ENCODE measurements around the gene DESI2. TPM values are rescaled to one million over a fixed set of nuclear protein-coding genes. Genes with fewer than 3 reads are reported as not detected.

Gene DESI2
- total RNA-seq, 1 donor from 2014 or later, result 53.1 TPM

DNA sequence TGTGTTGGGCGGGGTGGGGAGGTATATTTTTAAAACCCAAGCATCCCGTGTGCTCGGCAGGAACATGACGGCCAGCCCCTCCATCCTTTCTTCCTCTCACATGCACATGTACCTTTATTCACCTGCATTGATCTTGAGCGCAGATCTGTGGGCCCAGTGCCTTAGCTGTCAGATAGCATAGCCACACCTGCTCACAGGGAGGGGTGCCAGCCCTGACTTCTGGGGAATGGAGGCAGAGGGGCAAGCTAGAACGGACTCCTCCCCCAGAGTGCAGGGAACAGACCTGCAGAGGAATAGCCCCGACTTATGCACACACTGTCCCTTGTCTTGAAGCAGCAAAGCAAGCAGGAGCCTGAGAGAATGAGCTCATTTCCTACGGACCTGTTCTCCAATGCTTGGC, 56.1 kb downstream of the DESI2 start:
- intact Hi-C loops (cut with DNase I), result no loop called here
- ATAC-seq (no peak), DNase-seq (no peak)
- Histone ChIP-seq H3K9me3 (no peaks in the 10 kb centered on the region), H3K27me3 (no peaks in the 10 kb centered on the region), H3K4me3 (no peak overlapping the region), H3K36me3 (peaks cover 21% of the 10 kb centered on the region), H3K4me1 (peaks cover 5% of the 10 kb centered on the region), H3K27ac (no peak overlapping the region)
- TF ChIP-seq, protein P1, sequence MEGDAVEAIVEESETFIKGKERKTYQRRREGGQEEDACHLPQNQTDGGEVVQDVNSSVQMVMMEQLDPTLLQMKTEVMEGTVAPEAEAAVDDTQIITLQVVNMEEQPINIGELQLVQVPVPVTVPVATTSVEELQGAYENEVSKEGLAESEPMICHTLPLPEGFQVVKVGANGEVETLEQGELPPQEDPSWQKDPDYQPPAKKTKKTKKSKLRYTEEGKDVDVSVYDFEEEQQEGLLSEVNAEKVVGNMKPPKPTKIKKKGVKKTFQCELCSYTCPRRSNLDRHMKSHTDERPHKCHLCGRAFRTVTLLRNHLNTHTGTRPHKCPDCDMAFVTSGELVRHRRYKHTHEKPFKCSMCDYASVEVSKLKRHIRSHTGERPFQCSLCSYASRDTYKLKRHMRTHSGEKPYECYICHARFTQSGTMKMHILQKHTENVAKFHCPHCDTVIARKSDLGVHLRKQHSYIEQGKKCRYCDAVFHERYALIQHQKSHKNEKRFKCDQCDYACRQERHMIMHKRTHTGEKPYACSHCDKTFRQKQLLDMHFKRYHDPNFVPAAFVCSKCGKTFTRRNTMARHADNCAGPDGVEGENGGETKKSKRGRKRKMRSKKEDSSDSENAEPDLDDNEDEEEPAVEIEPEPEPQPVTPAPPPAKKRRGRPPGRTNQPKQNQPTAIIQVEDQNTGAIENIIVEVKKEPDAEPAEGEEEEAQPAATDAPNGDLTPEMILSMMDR (IDR thresholded peaks at IDR 0.05), result no peak

DNA sequence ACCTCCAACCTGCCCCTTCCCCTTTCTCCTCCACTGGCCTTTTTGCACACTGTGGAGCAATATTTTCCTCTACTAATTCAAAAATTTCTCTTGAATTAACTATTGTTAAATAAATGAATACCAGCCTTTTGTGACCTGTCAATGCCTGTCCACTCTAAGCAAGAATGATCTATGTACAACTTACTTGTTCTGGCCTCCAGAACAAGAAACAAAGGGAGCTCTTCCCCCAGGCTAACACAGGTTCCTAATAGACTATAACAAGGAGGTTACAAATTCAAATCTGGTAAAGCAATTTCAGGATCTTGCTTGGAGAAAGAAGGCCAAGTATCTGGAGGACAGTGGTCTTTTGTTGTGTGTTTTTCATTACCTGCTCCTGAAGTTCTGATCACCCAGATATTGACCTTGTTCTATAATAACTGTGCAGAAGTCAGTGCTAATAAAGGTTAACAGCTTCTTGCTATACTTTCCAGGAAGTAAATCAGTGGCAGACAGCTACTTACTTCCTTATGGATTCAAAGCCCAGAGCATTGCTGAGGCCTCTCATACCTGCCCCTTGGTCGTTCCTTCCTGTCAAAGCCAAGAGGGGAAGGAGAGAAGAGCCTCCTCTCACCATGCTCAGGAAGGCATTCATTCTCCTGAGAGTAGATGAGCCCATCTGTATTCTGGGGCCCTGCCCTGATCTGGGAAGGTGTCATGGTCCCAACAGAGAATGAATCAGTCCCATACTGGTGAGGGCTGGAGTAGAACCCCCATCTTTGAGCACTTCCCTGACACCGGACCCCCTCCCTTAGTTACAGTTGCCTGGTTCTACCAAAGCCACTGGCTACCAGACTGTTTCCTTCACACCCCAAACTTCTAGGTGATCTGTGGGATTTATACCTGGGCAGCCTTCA, 56.8 kb downstream of the DESI2 start:
- Histone ChIP-seq H3K36me3 (peaks cover 21% of the 10 kb centered on the region), H3K9me3 (no peaks in the 10 kb centered on the region), H3K4me1 (peaks cover 5% of the 10 kb centered on the region), H3K27ac (no peak overlapping the region), H3K4me3 (no peak overlapping the region), H3K27me3 (no peaks in the 10 kb centered on the region)
- ATAC-seq (peak; percentile 16), DNase-seq (no peak)
- intact Hi-C loops (cut with DNase I), result no loop called here
- TF ChIP-seq, protein P1 (IDR thresholded peaks at IDR 0.05), result no peak

DNA sequence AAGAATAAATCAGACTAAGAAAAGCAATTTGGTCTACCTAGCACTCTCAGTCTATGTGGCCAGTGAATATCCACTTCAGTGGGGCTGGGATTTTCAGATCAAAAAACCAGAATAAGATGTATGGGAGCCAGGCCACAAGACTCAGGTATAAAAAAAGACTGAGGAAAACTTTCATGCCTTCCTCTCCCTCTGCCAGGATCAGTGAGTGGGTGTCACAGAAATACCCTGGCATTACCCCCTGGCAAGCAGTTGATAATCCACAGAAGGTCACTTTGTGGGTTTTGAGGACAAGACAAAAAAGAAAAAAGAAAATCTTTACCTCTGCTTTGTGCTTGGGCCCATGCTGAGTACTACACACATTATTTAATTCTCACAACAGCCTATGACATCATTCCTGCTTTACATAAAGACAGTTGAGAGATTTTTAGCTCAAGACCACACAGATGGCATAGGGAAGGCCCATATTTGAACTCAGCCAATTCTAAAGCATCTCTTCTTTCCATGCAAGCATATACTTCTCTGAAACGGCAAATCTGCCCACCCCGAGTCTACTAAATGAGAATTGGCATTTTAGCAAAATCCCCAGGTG, 57.6 kb downstream of the DESI2 start:
- no peak overlapping the region for H3K27ac ChIP-seq
- ATAC-seq, result no peak
- TF ChIP-seq, protein P1 (IDR thresholded peaks at IDR 0.05), result no peak

DNA sequence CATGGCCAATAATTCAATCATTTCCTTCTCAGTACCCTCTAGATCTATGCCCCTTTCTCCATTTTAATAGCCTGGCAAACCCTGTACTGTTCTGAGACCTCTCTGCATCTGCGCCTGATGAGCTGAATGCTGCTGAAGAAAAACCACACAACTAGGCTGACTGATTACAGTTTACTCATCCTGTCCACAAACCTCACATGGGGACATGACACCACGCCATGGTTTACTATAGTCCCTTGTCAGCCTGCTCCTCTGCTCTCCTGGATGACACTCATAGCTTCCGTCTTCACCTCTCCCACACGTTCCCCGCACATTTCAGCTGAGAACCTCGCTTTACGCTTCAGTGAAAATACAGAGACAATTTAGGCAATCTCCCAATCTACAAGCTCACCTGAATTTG, 59.7 kb downstream of the DESI2 start:
- no peak for ATAC-seq
- no peak overlapping the region for H3K27ac ChIP-seq
- no peak for DNase-seq
- no peaks in the 10 kb centered on the region for H3K27me3 ChIP-seq
- H3K4me3 ChIP-seq, result no peak overlapping the region
- TF ChIP-seq, protein P1 (IDR thresholded peaks at IDR 0.05), result no peak
- no peaks in the 10 kb centered on the region for H3K36me3 ChIP-seq
- H3K4me1 ChIP-seq, result no peaks in the 10 kb centered on the region
- H3K9me3 ChIP-seq, result no peaks in the 10 kb centered on the region
- intact Hi-C loops (cut with DNase I), result no loop called here

More for the DNA sequence above, 57.6 kb downstream of the DESI2 start:
- Histone ChIP-seq H3K4me1 (peaks cover 4% of the 10 kb centered on the region), H3K36me3 (peaks cover 19% of the 10 kb centered on the region), H3K27me3 (no peaks in the 10 kb centered on the region), H3K4me3 (no peak overlapping the region), H3K9me3 (no peaks in the 10 kb centered on the region)
- intact Hi-C loops (cut with DNase I), result no loop called here
- DNase-seq, result no peak

DNA sequence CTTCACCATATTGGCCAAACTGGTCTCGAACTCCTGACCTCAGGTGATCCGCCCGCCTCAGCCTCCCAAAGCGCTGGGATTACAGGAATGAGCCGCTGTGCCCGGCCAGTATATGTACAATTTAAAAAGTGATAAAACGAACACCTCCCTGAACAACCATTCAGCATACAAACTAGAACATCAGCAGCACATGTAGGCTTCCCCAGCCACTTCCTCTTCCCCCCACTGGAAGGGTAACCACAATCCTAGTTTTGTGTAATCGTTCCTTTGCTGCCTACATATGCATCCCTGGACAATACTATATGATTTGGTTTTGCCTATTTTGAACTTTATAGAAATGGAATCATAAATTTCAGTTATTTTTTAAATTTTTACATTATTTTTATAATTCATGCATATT, 60.4 kb downstream of the DESI2 start:
- no peaks in the 10 kb centered on the region for H3K27me3 ChIP-seq
- TF ChIP-seq, protein P1 (IDR thresholded peaks at IDR 0.05), result no peak
- intact Hi-C loops (cut with DNase I), result no loop called here
- H3K27ac ChIP-seq, result no peak overlapping the region
- peak; percentile 44 for ATAC-seq
- H3K36me3 ChIP-seq, result no peaks in the 10 kb centered on the region
- no peaks in the 10 kb centered on the region for H3K9me3 ChIP-seq
- no peak for DNase-seq
- H3K4me1 ChIP-seq, result no peaks in the 10 kb centered on the region
- no peak overlapping the region for H3K4me3 ChIP-seq

Data from upper lobe of right lung (tissue), 1 donor.